GM21447 (cell line): ENCODE results near the gene LRRC56.
A peak's percentile ranks its signal among the peaks of the same experiment; 100 is the strongest.

Source experiments
- ATAC-seq: cut with Tn5 transposase; IDR thresholded peaks from one replicate; pipeline ENCODE4 v1.9.1; 2021; ENCODE audit not compliant: unreplicated experiment

LRRC56 gene

GRCh38 chr11:538431-539051, 1.2 kb downstream of the LRRC56 start:
- ATAC-seq: no peak

GRCh38 chr11:539971-540481, 2.7 kb downstream of the LRRC56 start:
- ATAC-seq: no peak

GRCh38 chr11:540583-541432, 3.5 kb downstream of the LRRC56 start:
- no peak for ATAC-seq

GRCh38 chr11:541433-541885, 4.1 kb downstream of the LRRC56 start:
- ATAC-seq: no peak

- no peak for ATAC-seq
Measured at GRCh38 chr11:544817-545166, 7.5 kb downstream of the LRRC56 start.

- ATAC-seq: no peak
Measured at GRCh38 chr11:545171-545570, 7.8 kb downstream of the LRRC56 start.

- ATAC-seq: no peak
Measured at GRCh38 chr11:548700-549603, 11.6 kb downstream of the LRRC56 start.

GRCh38 chr11:550021-550745, 12.9 kb downstream of the LRRC56 start:
- ATAC-seq: no peak

- no peak for ATAC-seq
Measured at GRCh38 chr11:550746-551085, 13.4 kb downstream of the LRRC56 start.

GRCh38 chr11:551131-551530, 13.8 kb downstream of the LRRC56 start:
- no peak for ATAC-seq

GRCh38 chr11:551596-551995, 14.3 kb downstream of the LRRC56 start:
- no peak for ATAC-seq

GRCh38 chr11:553083-553987, 16.0 kb downstream of the LRRC56 start:
- no peak for ATAC-seq

GRCh38 chr11:553988-554340, 16.6 kb downstream of the LRRC56 start:
- no peak for ATAC-seq

GRCh38 chr11:554428-555226, 17.3 kb downstream of the LRRC56 start:
- ATAC-seq: peak; percentile 62

- no peak for ATAC-seq
Measured at GRCh38 chr11:555227-555779, 18.0 kb downstream of the LRRC56 start.

GRCh38 chr11:555780-556661, 18.7 kb downstream of the LRRC56 start:
- ATAC-seq: no peak

- ATAC-seq: no peak
Measured at GRCh38 chr11:556662-557256, 19.4 kb downstream of the LRRC56 start.
